ENCODE data around the gene PDAP1. TPM values are rescaled to one million over a fixed set of nuclear protein-coding genes. Genes with fewer than 3 reads are reported as not detected.

PDAP1 gene, protein sequence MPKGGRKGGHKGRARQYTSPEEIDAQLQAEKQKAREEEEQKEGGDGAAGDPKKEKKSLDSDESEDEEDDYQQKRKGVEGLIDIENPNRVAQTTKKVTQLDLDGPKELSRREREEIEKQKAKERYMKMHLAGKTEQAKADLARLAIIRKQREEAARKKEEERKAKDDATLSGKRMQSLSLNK
- 10 to 100 TPM; 85.6 to 94.1 TPM for total RNA-seq

DNA sequence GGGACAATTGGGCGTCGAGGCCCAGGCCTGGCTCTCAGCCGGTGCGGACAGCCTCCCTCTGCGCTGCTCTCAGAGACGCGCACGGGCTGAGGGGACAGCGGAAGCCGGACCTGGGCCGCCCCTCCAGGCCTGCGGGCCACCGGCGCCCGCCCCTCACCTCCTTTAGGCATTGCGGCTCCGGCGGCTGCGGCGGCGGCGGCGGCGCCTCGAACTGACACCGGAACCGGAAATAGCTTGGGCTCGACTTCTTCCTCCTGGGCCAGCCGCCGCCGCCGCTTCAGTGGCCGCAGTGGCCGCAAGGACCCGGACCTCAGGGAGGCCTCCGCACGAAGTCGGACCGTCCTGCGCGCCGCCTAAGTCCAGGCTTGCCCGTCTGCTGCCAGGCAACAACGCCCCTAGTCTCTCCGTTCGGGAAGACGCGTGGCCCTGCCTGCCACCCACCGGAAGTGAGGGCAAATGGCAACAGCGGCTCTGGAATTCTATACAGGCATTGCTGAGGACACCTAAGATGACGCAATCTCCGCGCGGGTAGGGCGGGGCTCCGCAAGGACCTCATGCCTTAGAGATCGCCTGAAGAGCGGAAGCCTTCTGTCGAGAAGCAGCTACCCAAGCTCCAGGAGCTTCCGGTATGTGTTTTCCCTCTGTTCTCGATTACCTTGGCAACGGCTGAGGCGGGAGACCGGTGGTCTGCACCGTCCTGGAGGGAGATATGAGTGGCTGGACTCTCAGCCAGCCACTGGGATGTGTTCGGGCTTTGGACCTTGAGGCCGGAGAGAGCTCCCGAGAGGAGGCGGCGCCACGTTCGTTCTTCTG, at the start of gene PDAP1, which contains the start of gene BUD31:
Gene PDAP1, minus strand, starts transcription at position 219 of the 813 bp plus-strand sequence. Its CDS starts 49 bp downstream, at position 170.
Gene BUD31, plus strand, starts transcription at position 591 of the 813 bp plus-strand sequence. CDS start 2,124 bp downstream, outside the sequence.

DNA sequence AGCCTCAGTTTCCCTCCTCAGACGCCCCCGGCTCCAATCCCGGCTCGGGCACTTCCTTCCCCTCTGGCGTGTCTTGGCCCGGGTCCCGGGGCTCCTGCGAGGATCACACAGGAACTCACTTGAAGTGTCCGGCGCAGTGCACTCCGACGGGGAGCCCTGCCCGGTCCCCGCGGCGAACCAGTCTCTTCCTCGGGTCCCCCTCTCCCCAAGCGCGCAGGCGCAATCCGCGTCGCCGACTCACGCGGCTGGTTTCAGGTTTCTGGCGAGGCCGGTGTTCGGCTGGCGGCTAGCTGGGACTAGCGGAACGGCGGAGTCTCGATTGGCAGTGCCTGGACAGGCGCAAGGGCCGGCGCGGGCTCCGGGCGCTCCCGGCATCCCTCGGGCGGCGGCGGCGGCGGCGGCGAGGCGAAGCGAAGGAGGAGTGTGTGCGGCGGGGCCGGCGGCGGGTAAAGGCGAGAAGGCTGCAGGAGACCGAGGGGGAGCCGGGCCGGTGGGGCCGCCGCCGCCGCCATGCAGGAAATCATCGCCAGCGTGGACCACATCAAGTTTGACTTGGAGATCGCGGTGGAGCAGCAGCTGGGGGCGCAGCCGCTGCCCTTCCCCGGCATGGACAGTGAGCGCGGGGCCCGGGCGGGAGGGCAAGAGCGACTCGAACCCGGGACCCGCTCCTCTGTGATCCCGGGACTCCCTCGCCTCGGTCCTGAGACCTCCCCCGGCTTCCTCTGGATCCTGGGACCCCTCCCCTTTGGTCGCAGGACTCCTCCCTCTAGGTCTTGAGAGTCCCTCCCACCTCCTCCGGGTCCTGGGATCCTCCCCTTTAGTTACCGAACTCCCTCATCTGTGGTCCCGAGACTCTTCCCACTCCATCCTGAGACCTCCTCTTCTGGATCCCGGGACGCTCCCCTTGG, 30.4 kb upstream of the PDAP1 start, which contains the start of the genes CPSF4 and PTCD1:
Gene CPSF4, plus strand, starts transcription at position 371 of the 908 bp plus-strand sequence. Its CDS starts 140 bp downstream, at position 511.
Gene PTCD1, minus strand, starts transcription at position 226 of the 908 bp plus-strand sequence. CDS start 3,556 bp downstream, outside the sequence.

DNA sequence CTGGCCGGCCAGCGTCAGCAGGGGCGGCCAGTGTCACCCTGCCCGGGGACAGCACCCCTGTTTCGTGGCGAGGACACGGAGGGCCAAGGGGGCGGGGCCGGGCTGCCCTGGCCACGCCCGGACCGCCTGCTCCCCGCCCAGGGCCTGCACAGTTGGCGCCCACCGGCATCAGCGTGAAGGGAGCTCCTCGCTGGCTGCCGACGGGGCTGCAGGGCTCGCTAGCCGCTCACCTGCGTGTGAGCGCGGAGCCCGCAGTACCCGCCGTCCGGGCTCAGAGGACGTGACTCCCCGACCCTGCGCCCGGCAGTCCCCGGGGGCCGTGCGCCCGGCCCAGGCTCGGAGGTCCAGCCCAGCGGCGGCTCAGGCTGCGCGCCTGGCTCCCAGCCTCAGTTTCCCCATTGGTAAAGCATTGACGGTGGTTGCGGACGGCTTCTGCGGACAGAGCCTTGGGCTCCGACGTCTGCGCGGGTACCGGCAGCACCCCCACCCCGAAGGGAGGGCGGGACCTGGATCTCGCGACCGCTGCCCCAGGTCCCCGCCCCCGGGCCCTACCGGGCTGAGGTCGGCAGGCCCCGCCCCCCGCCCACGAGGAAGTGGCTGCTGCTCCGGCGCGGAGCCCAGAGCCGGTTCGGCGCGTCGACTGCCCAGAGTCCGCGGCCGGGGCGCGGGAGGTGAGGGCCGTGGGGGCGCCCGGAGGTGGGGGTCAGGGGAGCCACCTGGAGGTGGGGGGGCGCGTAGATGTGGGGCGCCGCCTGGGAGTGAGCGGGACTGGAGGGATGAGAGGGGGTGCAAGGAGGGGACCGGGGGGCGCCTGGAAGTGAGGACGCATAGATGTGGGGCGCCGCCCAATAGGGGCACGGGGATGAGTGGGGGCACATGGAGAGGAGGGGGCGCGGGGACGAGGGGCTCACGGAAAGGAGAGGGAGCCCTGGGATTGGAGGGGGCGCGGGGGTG, 34.0 kb downstream of the PDAP1 start, which contains the start of gene ARPC1B:
Gene ARPC1B, plus strand, starts transcription at position 620 of the 954 bp plus-strand sequence. CDS start 10,985 bp downstream, outside the sequence.

Other genes with a start within 250 kb of the PDAP1 start
- not detected for gene KPNA7, start 200.5 kb downstream of the PDAP1 start, total RNA-seq
- not detected for gene MYH16, start 135.8 kb downstream of the PDAP1 start, total RNA-seq
- 10 to 100 TPM; 44.8 to 48.3 TPM for gene ARPC1A, start 82.7 kb downstream of the PDAP1 start, total RNA-seq
- 100 to 1,000 TPM; 348 to 354 TPM for gene ARPC1B, start 33.9 kb downstream of the PDAP1 start, total RNA-seq
- 10 to 100 TPM; 77.8 to 79.3 TPM for gene BUD31, start 372 bp upstream of the PDAP1 start, total RNA-seq
- 10 to 100 TPM in 1 of 2 experiments, 1 to 10 TPM in 1; 9.7 to 10.0 TPM for gene PTCD1, start 30.2 kb upstream of the PDAP1 start, total RNA-seq
- 10 to 100 TPM; 61.2 to 63.5 TPM for gene CPSF4, start 30.3 kb upstream of the PDAP1 start, total RNA-seq
- gene ATP5MF, start 57.6 kb upstream of the PDAP1 start, total RNA-seq: 100 to 1,000 TPM; 340 to 354 TPM
- 10 to 100 TPM; 23.8 to 26.8 TPM for gene ZNF789, start 64.3 kb upstream of the PDAP1 start, total RNA-seq
- gene ZNF394, start 91.7 kb upstream of the PDAP1 start, total RNA-seq: 10 to 100 TPM; 61.2 to 64.8 TPM
- gene ZKSCAN5, start 96.1 kb upstream of the PDAP1 start, total RNA-seq: 10 to 100 TPM; 11.2 to 11.8 TPM
- gene FAM200A, start 143.5 kb upstream of the PDAP1 start, total RNA-seq: 1 to 10 TPM; 5.2 to 5.8 TPM
- gene ZNF655, start 150.0 kb upstream of the PDAP1 start, total RNA-seq: 100 to 1,000 TPM; 109 to 111 TPM
- gene TMEM225B, start 189.7 kb upstream of the PDAP1 start, total RNA-seq: 1 to 10 TPM in 1 of 2 experiments, under 1 TPM in 1; 0.65 to 1.3 TPM
- gene ZSCAN25, start 208.3 kb upstream of the PDAP1 start, total RNA-seq: 10 to 100 TPM; 31.2 to 33.8 TPM

All from activated naive CD4-positive, alpha-beta T cell treated with anti-CD3 and anti-CD28 coated beads, Interleukin-2, amount 10 ng/mL, durations not matched to agents 5 hours and 36 hours (primary cell).